Ishikawa (cell line): ENCODE data around the gene GBX1.

ENCODE experiments used
- CEBPB ChIP-seq: IDR thresholded peaks from 2 replicates; pipeline ENCODE4 v1.6.1; 2012
- CREB1 ChIP-seq: IDR thresholded peaks from 2 replicates; pipeline ENCODE4 v1.6.1; 2012; ENCODE audit warnings: low read depth
- EGR1 ChIP-seq: IDR thresholded peaks from 2 replicates; pipeline ENCODE4 v1.6.1; 2012
- EP300 ChIP-seq: IDR thresholded peaks from 2 replicates; pipeline ENCODE4 v1.6.1; 2012; ENCODE audit warnings: borderline replicate concordance
- FOXM1 ChIP-seq: IDR thresholded peaks from 2 replicates; pipeline ENCODE4 v1.6.1; 2012; ENCODE audit warnings: low read depth, borderline replicate concordance
- NFIC ChIP-seq: IDR thresholded peaks from 2 replicates; pipeline ENCODE4 v1.6.1; 2012
- RAD21 ChIP-seq: IDR thresholded peaks from 2 replicates; pipeline ENCODE4 v1.6.1; 2012; ENCODE audit warnings: low read depth
- TAF1 ChIP-seq: IDR thresholded peaks from 2 replicates; pipeline ENCODE4 v1.6.1; 2012; ENCODE audit warnings: low read depth, mild to moderate bottlenecking
- TCF12 ChIP-seq: IDR thresholded peaks from 2 replicates; pipeline ENCODE4 v1.6.1; 2012; ENCODE audit warnings: low read depth
- TEAD4 ChIP-seq: IDR thresholded peaks from 2 replicates; pipeline ENCODE4 v1.6.1; 2012
- ZBTB7A ChIP-seq: IDR thresholded peaks from 2 replicates; pipeline ENCODE4 v1.6.1; 2012; ENCODE audit warnings: low read depth
- TF ChIP-seq, protein P1 (sequence below): IDR thresholded peaks from 2 replicates; pipeline ENCODE4 v1.6.1; 2012

DNA sequence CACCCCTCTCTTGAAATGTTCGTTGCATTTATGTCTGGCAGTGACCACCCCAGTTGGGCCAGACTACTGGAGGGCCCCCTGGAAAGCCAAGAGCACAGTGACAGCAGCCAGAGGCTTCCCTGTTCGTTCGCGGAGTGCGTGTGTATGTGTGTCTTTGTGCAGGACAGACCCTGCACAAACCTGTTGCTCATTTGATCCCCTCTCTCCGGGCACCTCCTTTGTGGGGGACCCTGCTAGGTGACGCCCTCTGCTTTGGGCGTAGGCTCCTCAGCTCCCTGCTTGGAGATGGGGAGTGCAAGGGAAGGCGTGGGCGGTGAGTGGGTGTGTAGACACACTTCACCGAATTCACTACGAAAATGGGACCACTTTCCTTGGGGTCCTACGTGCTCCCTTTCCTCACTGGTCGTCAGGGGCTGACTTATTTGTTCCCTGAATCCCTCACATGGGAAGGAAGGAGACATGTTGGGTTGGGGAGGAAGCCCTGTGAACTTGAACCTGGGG is 42.5 kb downstream of the GBX1 start:
- no peak for TF ChIP-seq ZBTB7A
- TF ChIP-seq EP300, result no peak
- no peak for TF ChIP-seq TCF12
- no peak for TF ChIP-seq CREB1
- TF ChIP-seq, protein P1, sequence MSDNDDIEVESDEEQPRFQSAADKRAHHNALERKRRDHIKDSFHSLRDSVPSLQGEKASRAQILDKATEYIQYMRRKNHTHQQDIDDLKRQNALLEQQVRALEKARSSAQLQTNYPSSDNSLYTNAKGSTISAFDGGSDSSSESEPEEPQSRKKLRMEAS, result no peak
- TF ChIP-seq TEAD4, result no peak
- no peak for TF ChIP-seq RAD21
- no peak for TF ChIP-seq EGR1
- no peak for TF ChIP-seq TAF1
- no peak for TF ChIP-seq FOXM1
- TF ChIP-seq CEBPB, result no peak
- no peak for TF ChIP-seq NFIC
